HG03432 (cell line): Measurements from ENCODE around the gene LAMB1.

Source experiments
- ATAC-seq: cut with Tn5 transposase; IDR thresholded peaks from one replicate; pipeline ENCODE4 v1.9.1; 2021; ENCODE audit warnings: mild to moderate bottlenecking, moderate library complexity; ENCODE audit not compliant: unreplicated experiment

LAMB1 gene

GRCh38 chr7:108018668-108019067 lies 15.7 kb upstream of the LAMB1 start:
- no peak for ATAC-seq

DNA sequence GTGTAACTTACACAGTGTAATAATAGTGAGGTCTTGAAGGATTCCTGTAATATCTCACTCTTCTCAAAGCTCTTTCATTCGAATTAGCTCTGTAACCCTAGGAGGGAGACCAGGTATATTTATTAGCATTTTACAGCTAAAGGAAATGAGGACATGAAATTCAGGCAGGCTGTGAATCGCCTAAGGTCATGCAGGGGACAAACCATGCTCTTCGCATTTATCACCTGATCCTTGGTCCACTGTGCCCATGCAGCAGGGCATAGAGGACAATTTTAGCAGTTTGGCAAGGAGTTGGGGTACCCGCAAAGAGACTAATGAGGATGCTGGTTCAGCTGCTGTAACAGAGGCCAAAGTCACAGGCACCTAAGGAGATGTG lies 14.8 kb upstream of the LAMB1 start:
- ATAC-seq: no peak

DNA sequence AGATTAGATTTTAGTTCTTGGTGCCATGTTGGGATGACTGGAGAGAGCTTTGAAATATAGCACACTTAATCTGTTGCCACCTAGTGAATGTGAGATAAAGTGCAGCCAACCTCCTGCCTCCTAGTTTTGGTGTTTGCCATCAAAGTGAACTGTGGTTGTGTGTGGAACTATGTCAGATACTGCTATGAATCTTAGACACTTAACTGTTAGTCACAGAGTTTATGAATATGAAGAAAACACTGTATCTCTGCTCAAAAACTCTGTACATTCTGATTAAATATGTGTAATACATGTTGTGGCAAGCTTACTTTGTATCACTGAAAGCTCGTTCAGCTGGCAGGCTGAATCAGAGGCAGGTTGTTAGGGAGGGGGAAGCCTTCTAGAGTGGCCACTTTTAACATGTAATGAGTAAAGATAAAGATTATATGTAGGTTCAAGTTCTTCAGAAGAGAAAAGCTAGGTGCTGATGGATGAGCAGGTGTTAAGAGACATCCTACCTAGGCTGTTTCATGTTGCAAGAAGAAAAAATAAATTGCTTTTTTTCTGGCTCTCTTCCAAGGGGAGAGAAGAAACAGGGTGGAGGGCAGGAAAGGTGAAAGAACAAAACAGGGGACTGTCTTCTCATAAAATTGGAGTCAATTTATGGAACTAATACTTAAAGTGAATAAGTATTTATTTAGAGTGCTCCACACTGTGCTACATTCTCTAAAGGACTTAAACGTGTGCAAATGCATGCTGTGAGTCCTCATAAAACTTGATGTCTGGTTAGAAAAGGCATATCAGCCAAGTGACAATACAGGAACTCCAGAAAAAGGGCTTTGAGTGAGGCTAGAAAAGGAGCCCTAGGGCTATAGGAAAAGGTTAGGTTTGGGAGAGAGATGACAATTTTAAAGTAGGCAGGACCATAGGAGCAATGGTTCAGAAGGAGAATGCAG lies 14.1 kb upstream of the LAMB1 start:
- no peak for ATAC-seq

DNA sequence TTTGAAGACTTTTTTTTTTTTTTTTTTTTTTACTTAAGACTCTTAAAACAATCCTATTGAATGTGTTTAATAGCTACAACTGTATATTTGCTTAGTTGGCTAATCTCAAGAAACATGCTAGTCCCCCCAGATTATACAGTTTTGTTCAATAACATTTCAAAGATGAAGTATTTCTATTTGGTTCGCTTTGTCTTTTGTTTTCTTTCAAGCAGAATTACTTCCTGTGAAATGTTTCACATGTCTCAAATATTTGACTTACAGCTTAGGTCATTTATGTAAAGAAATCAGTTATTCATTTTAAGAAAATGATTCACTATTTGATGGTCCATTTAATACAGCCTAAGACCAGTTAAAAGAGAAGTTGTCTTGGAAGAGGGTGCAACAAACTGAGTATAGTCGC lies 12.8 kb upstream of the LAMB1 start:
- ATAC-seq: no peak

GRCh38 chr7:108014747-108015682 lies 12.1 kb upstream of the LAMB1 start:
- ATAC-seq: no peak

- no peak for ATAC-seq
Observed at GRCh38 chr7:108014215-108014614, 11.3 kb upstream of the LAMB1 start.

GRCh38 chr7:108012499-108013430 lies 9.8 kb upstream of the LAMB1 start:
- ATAC-seq: no peak

- no peak for ATAC-seq
Observed at GRCh38 chr7:108010377-108010776, 7.4 kb upstream of the LAMB1 start.

DNA sequence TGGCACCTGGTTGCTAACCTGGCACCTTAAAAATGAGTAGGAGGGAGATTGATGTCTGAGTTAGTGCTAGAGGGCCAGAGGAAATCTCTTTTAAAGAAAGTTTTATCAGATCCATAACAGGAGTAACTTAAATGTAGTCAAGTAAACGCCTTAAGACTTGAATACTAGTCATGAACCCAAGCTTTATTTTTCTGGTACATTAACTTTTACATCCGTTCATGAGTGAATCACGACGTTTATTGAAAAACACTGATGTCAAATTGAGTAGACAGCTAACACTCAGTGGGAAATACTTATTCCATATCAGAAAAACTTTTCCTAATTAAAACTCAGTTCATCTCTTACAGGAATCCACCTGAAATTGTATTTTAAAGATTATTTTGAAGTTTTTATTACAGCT lies 6.9 kb upstream of the LAMB1 start:
- no peak for ATAC-seq

GRCh38 chr7:108008827-108009226 lies 5.9 kb upstream of the LAMB1 start:
- ATAC-seq: no peak

DNA sequence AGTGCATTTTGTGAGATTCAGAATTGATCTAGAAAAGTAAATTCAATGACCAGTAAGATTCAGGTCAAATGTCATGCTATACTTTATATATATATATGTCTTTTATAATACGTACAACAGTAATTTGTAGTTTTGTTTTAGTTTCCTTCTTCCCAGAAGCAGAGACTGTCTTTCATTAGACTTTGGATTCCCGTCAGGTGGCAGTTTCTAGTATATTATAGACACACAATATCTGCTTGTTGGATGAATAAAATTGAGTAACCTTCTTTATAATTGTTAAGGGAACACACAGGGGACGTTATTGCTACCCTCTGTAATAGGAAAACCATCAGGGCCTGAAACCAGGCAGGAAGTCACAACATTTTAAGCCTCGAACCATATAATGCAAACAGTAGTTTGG lies 5.3 kb upstream of the LAMB1 start:
- no peak for ATAC-seq

- no peak for ATAC-seq
Observed at GRCh38 chr7:108007762-108008161, 4.8 kb upstream of the LAMB1 start.

GRCh38 chr7:108007261-108007660 lies 4.3 kb upstream of the LAMB1 start:
- ATAC-seq: no peak

DNA sequence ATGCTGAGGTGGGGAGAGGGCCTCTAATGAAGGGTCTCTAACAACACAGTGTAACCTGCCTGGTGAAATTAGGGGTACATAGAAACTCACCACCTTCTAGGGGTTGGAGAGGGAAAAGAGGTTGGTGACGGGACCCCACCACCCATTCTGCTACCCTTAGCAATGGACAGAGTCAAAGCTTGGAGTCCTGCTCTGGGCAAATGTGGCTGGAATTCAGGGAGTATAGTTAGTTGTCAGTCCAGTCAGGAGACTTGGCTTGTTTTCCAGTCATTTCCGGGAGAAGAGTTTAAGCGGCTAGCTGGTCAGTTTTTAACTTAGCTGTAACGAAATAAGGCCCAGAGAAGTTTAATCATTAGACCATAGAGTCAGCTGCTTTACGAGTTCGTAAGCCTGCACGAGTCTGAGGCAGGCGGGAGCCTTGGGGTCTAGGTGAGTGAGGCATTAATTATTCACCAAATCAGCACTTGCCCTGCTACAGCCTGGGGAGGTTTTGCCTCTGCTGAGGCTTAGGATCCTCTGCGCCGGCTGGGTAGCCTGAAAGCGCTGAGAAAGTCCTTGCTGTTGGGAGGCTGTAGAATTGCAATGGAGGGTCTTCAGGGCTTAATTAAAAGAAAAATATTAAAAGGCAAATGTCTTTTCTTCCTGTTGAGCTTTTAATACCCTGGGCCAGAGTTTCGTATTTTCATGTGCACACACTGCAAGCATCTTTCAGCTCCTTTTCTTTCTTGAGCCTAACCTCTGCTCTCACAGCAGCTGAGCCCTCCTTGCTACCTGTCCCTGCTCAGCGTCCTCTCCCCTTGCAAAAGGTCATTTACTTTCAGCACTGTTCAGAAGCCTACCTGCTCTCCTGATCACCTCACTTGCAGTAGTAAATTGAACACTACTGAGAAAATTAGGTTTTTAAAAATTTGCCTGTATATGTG lies 1.5 kb upstream of the LAMB1 start:
- no peak for ATAC-seq

DNA sequence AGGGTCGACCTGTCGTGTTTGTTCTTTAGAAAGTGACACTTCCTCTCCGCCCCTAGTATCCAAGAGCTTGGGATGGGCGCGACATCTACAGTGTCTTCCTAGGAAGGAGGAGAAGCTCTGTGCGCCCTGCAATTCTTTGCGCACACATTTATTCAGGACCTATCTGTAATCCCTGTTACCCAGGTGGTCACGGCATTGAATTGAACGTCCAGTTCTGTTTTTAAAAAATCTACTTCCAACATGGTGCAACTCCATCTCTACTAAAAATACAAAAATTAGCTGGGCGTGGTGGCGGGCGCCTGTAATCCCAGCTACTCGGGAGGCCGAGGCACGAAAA lies 606 bp upstream of the LAMB1 start:
- ATAC-seq: no peak

DNA sequence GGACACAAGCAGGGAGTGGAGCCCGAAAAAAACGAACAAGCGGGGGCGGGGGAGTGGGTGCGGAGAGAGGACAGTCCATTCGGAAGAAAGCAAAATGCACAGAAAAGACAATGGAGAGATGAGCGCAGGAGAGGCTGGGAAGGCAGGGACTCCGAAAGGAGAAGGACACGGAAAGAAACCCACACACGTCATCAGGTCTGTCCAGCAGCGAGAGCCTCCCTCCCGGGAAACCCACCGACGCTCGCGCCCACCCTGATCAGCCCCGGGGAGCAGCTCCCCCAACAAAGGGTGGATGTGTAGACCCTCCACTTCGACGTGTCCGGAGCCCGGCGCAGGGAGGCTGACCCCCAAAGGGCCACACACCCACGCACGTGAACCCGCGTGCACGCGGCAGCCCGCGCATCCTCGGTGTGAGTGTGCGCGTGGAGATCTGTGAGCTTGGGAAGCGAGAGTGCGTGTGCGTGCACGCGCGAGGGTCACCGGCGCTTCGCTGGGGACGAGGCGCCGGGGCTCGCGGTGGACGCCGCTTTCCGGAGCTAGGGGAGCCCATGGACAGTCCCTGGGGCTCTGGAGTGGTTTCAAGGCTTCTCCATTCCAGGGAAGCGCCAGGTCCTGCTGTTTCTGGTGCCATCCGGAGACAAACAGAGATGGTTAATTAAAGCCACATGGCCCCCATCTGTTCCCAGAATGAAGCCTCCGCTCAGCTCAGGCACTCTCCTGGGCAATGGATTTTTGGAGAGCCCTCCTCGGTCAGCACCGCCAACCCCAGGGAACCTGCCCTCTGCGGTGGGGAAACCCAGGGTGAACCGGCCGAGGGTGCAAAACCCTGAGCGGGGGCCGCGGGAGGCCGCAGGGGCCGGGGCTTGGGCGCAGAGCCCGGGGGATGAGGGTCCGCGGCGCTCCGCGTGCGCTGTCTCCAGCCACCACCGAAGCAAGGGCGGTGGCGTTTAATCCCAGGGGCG lies 916 bp downstream of the LAMB1 start:
- no peak for ATAC-seq

DNA sequence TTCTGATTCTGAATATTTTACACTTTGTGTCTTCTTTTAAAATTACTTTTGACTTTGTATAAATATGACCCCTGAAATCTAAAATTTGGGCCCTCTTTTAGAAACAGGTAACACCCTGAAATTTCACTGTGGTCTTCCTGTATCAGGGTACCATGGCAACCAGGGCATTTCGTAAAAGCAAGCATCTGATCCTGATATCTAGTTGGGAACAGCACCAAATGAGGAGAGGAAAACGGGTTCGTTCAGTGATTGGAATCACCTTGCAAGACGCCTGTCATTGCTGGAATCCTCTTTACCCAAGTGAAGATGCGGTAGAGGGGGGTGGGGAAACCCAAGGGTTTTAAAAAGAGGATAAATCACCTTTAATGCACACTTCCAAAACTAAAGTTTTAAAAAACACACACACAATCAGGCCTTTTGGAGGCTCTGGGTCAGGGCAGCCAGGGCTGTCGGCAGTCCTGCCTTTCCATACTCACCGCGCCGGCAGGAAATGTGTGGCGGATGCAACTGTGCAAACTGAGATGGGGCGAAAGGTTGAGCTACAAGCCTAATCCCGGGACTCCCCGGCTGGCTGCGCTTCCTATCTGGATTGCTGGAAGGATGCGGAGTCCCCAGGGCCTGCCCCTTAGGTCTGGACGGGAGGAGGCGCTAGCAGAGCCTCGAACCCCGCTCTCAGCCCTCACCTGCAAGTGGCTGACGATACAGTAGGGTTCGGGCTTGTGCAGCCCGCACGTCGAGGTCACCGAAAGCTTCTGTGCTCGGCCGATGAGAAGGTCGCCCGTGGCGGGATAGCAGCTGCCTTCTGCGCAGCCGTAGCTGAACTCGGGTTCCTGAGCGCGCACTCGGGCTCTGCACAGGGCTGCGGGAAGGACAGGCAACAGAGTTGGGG lies 1.8 kb downstream of the LAMB1 start:
- no peak for ATAC-seq
